Measurements from ENCODE around the gene NANOS2. TPM values are rescaled to one million over a fixed set of nuclear protein-coding genes. Genes with fewer than 3 reads are reported as not detected.

The NANOS2 gene
- total and polyA plus RNA-seq, 2 of the 13 experiments (the other 11 are each of a cell fraction or from before 2014, with no cell fraction given): not detected

GRCh38 chr19:45924891-45925447, 10.4 kb upstream of the NANOS2 start:
- TF ChIP-seq AKAP8 (CRISPR knock-in tag; IDR thresholded peaks at IDR 0.05) (no peak), MXD3 (CRISPR knock-in tag; IDR thresholded peaks at IDR 0.05) (no peak), ZMYM2 (CRISPR knock-in tag; IDR thresholded peaks at IDR 0.05) (0 out of 2 replicates have a peak, but pooled peaks have one; percentile 12), TEAD2 (CRISPR knock-in tag; IDR thresholded peaks at IDR 0.05) (no peak), ELK4 (CRISPR knock-in tag; IDR thresholded peaks at IDR 0.05; ENCODE audit: borderline replicate concordance) (no peak), MZF1 (CRISPR knock-in tag; IDR thresholded peaks at IDR 0.05; ENCODE audit: borderline replicate concordance) (no peak)
- TF ChIP-seq, protein P1, sequence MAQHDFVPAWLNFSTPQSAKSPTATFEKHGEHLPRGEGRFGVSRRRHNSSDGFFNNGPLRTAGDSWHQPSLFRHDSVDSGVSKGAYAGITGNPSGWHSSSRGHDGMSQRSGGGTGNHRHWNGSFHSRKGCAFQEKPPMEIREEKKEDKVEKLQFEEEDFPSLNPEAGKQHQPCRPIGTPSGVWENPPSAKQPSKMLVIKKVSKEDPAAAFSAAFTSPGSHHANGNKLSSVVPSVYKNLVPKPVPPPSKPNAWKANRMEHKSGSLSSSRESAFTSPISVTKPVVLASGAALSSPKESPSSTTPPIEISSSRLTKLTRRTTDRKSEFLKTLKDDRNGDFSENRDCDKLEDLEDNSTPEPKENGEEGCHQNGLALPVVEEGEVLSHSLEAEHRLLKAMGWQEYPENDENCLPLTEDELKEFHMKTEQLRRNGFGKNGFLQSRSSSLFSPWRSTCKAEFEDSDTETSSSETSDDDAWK (CRISPR knock-in tag; IDR thresholded peaks at IDR 0.05): no peak
- peaks cover 30% of the 10 kb centered on the region for H3K4me1 ChIP-seq (ENCODE audit: insufficient read depth, low read length)
- no peaks in the 10 kb centered on the region for H3K79me2 ChIP-seq (ENCODE audit: insufficient read depth, low read length)
- no peaks in the 10 kb centered on the region for H4K20me1 ChIP-seq (ENCODE audit: insufficient read depth, low read length)
- 32% methylated on average over 6 of the region's 6 CpGs for WGBS (ENCODE audit: low lambda C conversion rate)
- no peak overlapping the region for H3K27ac ChIP-seq (ENCODE audit: extremely low read length, insufficient read depth, low read length)
- H3K9ac ChIP-seq (ENCODE audit: insufficient read depth, low read depth, low read length): no peak overlapping the region
- H3K36me3 ChIP-seq (replicated peaks in 1 of 2; ENCODE audit: control insufficient read depth in 1 of 2, insufficient read depth in 2 of 2, low read length in 2 of 2): no peaks in the 10 kb centered on the region
- intact Hi-C loops (cut with micrococcal nuclease; ENCODE audit: unreplicated experiment) (loop anchor here (10.0 kb wide), 1 partner anchor 70 kb away; the partner anchor contains the start of gene CCDC61), in situ Hi-C loops (cut with HindIII; ENCODE audit: extremely low pct_ligation_motif_present, low pct_unique_long_range_greater_than_20kb) (no loop called here)
- ChIA-PET POLR2A (no interaction called here), CTCF (ENCODE audit: low intra/inter-chr PET ratio, low total read pairs) (no interaction called here)
- H3K4me3 ChIP-seq (replicated peaks in 1 of 3; ENCODE audit: insufficient read depth in 1 of 3, low read depth in 2 of 3, low read length in 3 of 3): no peak overlapping the region
- H2AFZ ChIP-seq (ENCODE audit: low read length): no peak overlapping the region
- no peaks in the 10 kb centered on the region for H3K9me3 ChIP-seq (ENCODE audit: low read length)
- no peak overlapping the region for H3K4me2 ChIP-seq (ENCODE audit: low read depth, low read length)
- BruUV-seq (replicated peaks): no TSS peak
- DNase-seq (ENCODE audit: low spot score): no peak
- no peak for ATAC-seq
- peaks cover 0 to 8% of the 10 kb centered on the region in 2 experiments; a peak in 2 of 5 replicates for H3K27me3 ChIP-seq (ENCODE audit: control insufficient read depth in 1 of 2, insufficient read depth in 2 of 2, low read length in 2 of 2)
- no peak for FAIRE-seq

Data from HepG2 (cell line).